HepG2 (cell line): ENCODE measurements around the gene CEP104. TPM values are rescaled to one million over a fixed set of nuclear protein-coding genes. Genes with fewer than 3 reads are reported as not detected.

Experiments
- DZIP1 ChIP-seq: sonication (generic); formaldehyde crosslinking; IDR thresholded peaks from 2 replicates; pipeline ENCODE4 v1.5.0; 2020; ENCODE audit warnings: mild to moderate bottlenecking, missing genetic modification reagents
- FOXO1 ChIP-seq: sonication (generic); formaldehyde crosslinking; IDR thresholded peaks from 2 replicates; pipeline ENCODE4 v1.4.0; 2020; ENCODE audit warnings: missing genetic modification reagents
- HNF1A ChIP-seq, 2 experiments: sonication (generic) in 1 of 2; formaldehyde crosslinking in 1 of 2; IDR thresholded peaks; 2 replicates each; pipeline versions ENCODE4 v1.4.0 to v1.6.1; 2016 to 2020; ENCODE audit warnings: borderline replicate concordance in 1 of 2, low read depth in 1 of 2, mild to moderate bottlenecking in 1 of 2, missing genetic modification reagents in 1 of 2
- MAFG ChIP-seq: sonication (generic); formaldehyde crosslinking; IDR thresholded peaks from 2 replicates; pipeline ENCODE4 v1.5.1; 2020; ENCODE audit warnings: mild to moderate bottlenecking, missing genetic modification reagents
- MLX ChIP-seq: IDR thresholded peaks from 2 replicates; pipeline ENCODE4 v1.6.1; 2016
- NFATC3 ChIP-seq: sonication (generic); formaldehyde crosslinking; IDR thresholded peaks from 2 replicates; pipeline ENCODE4 v1.5.1; 2020; ENCODE audit warnings: mild to moderate bottlenecking, missing genetic modification reagents
- PTBP1 ChIP-seq: fragments of 200-400 bp; formaldehyde crosslinking; IDR thresholded peaks from 2 replicates; pipeline ENCODE4 v1.6.1; 2018; ENCODE audit warnings: low read length, low read depth; ENCODE audit not compliant: poor library complexity, severe bottlenecking
- RBM22 ChIP-seq: fragments of 200-400 bp; formaldehyde crosslinking; optimal IDR thresholded peaks from 2 replicates; pipeline ENCODE3; 2017; ENCODE audit warnings: mild to moderate bottlenecking, low read length, moderate library complexity
- SPEN ChIP-seq: sonication (generic); formaldehyde crosslinking; IDR thresholded peaks from 2 replicates; pipeline ENCODE4 v1.5.1; 2020; ENCODE audit warnings: low read depth, mild to moderate bottlenecking, missing genetic modification reagents
- ZFP36 ChIP-seq: fragments of 150-350 bp; IDR thresholded peaks from 2 replicates; pipeline ENCODE4 v1.6.1; 2018; ENCODE audit warnings: borderline replicate concordance, low read length, low read depth; ENCODE audit not compliant: partially characterized antibody
- ZNF124 ChIP-seq: sonication (generic); formaldehyde crosslinking; IDR thresholded peaks from 2 replicates; pipeline ENCODE4 v1.4.0; 2020; ENCODE audit warnings: missing genetic modification reagents
- ZNF33A ChIP-seq: sonication (generic); formaldehyde crosslinking; IDR thresholded peaks from 2 replicates; pipeline ENCODE4 v1.5.1; 2020; ENCODE audit warnings: missing genetic modification reagents, mild to moderate bottlenecking, moderate library complexity, borderline replicate concordance
- ZNF431 ChIP-seq: sonication (generic); formaldehyde crosslinking; IDR thresholded peaks from 2 replicates; pipeline ENCODE4 v1.9.0; 2022; ENCODE audit warnings: missing genetic modification reagents, low read depth, mild to moderate bottlenecking, borderline replicate concordance
- ZNF44 ChIP-seq: sonication (generic); formaldehyde crosslinking; IDR thresholded peaks from 2 replicates; pipeline ENCODE4 v1.5.1; 2020; ENCODE audit warnings: mild to moderate bottlenecking, missing genetic modification reagents
- ZNF484 ChIP-seq: sonication (generic); formaldehyde crosslinking; IDR thresholded peaks from 2 replicates; pipeline ENCODE4 v1.5.1; 2020; ENCODE audit warnings: mild to moderate bottlenecking, low read depth, missing genetic modification reagents, borderline replicate concordance
- ZNF569 ChIP-seq: sonication (generic); formaldehyde crosslinking; IDR thresholded peaks from 2 replicates; pipeline ENCODE4 v1.5.0; 2020; ENCODE audit warnings: mild to moderate bottlenecking, missing genetic modification reagents, moderate library complexity, borderline replicate concordance
- ZNF672 ChIP-seq: sonication (generic); formaldehyde crosslinking; IDR thresholded peaks from 2 replicates; pipeline ENCODE4 v1.8.1; 2022; ENCODE audit warnings: missing genetic modification reagents
- ZNF770 ChIP-seq: sonication (generic); formaldehyde crosslinking; IDR thresholded peaks from 2 replicates; pipeline ENCODE4 v1.5.0; 2020; ENCODE audit warnings: mild to moderate bottlenecking, missing genetic modification reagents
- ZNF83 ChIP-seq: sonication (generic); formaldehyde crosslinking; IDR thresholded peaks from 2 replicates; pipeline ENCODE4 v1.4.0; 2020; ENCODE audit warnings: missing genetic modification reagents, mild to moderate bottlenecking, borderline replicate concordance
- polyA plus RNA-seq, 8 experiments: library from polyadenylated mRNA; depleted of rRNA in 3 of 8; stranded (reverse) in 7 of 8; unstranded in 1 of 8; fragments of >200 nt; fragmentation: Illumina TruSeq in 4 of 8; extraction: Trizol in 4 of 8; gene quantifications; 2 replicates each; pipeline versions ENCODE4 v1.2.1 to v1.2.3, GENCODE V29; 2011 to 2016; ENCODE audit warnings: low read depth in 4 of 8, missing spikeins in 1 of 8, mixed read lengths in 1 of 8; ENCODE audit not compliant: insufficient read depth in 1 of 8
- total RNA-seq, 5 experiments: library from RNA; depleted of rRNA; stranded (reverse); fragments of >200 nt; fragmentation: Illumina TruSeq; extraction: Trizol; gene quantifications; 2 replicates each; pipeline ENCODE4 v1.2.3, GENCODE V29; 2016; ENCODE audit warnings: low read depth in 1 of 5

The CEP104 gene
- total and polyA plus RNA-seq, 2 of the 13 experiments (the other 11 are each of a cell fraction or from before 2014, with no cell fraction given): 20.4 to 30.1 TPM

- TF ChIP-seq HNF1A (IDR thresholded peaks at IDR 0.05; ENCODE audit: low read depth) (no peak; the same call in 1 of the 2 replicates), HNF1A (CRISPR knock-in tag; IDR thresholded peaks at IDR 0.05; ENCODE audit: borderline replicate concordance) (peak; percentile 74), ZNF33A (CRISPR knock-in tag) (no peak), SPEN (peak; percentile 78), PTBP1 (no peak), ZNF569 (CRISPR knock-in tag) (no peak), RBM22 (no peak), ZNF770 (CRISPR knock-in tag) (peak; percentile 10; the same call in 1 of the 2 replicates), FOXO1 (CRISPR knock-in tag) (peak; percentile 22), ZNF124 (CRISPR knock-in tag) (no peak), ZNF44 (CRISPR knock-in tag) (no peak), ZNF484 (CRISPR knock-in tag) (no peak), DZIP1 (no peak), NFATC3 (CRISPR knock-in tag) (no peak), ZNF672 (CRISPR knock-in tag) (no peak), MLX (no peak), MAFG (CRISPR knock-in tag) (no peak), ZFP36 (no peak), ZNF431 (0 out of 2 replicates have a peak, but pooled peaks have one; percentile 45), ZNF83 (CRISPR knock-in tag) (no peak; the same call in 1 of the 2 replicates)
Measured at GRCh38 chr1:3900150-3900968, 43.3 kb upstream of the CEP104 start, which contains the start of gene C1orf174 (continued).
